ENCODE measurements around the gene F11R.

Gene F11R

GRCh38 chr1:161051219-161051618 is 30.3 kb upstream of the F11R start:
- ATAC-seq (replicated peaks; ENCODE audit: extremely low read depth, poor library complexity, severe bottlenecking): no peak
- H3K36me3 Mint-ChIP-seq (ENCODE audit: insufficient read depth): peaks cover 65% of the 10 kb centered on the region
- DNase-seq (ENCODE audit: low spot score in 2 of 2): no peak
- H3K4me3 Mint-ChIP-seq: no peak overlapping the region
- H3K4me1 Mint-ChIP-seq: peaks cover 46% of the 10 kb centered on the region
- H3K27ac Mint-ChIP-seq (ENCODE audit: low read depth): no peak overlapping the region
- H3K9me3 Mint-ChIP-seq: no peaks in the 10 kb centered on the region
- H3K27me3 Mint-ChIP-seq: no peaks in the 10 kb centered on the region

GRCh38 chr1:161048949-161049722 is 28.2 kb upstream of the F11R start:
- peaks cover 59% of the 10 kb centered on the region for H3K4me1 Mint-ChIP-seq
- no peaks in the 10 kb centered on the region for H3K9me3 Mint-ChIP-seq
- H3K36me3 Mint-ChIP-seq (ENCODE audit: insufficient read depth): peaks cover 58% of the 10 kb centered on the region
- no peaks in the 10 kb centered on the region for H3K27me3 Mint-ChIP-seq
- peak overlapping the region; percentile 96 for H3K27ac Mint-ChIP-seq (ENCODE audit: low read depth)
- no peak overlapping the region for H3K4me3 Mint-ChIP-seq
- DNase-seq (ENCODE audit: low spot score in 2 of 2) (no peak), ATAC-seq (replicated peaks; ENCODE audit: extremely low read depth, poor library complexity, severe bottlenecking) (no peak)

- DNase-seq (ENCODE audit: low spot score in 2 of 2): no peak
- H3K4me3 Mint-ChIP-seq: peak overlapping the region; percentile 89
- H3K27ac Mint-ChIP-seq (ENCODE audit: low read depth): peak overlapping the region; percentile 96
- H3K27me3 Mint-ChIP-seq: no peaks in the 10 kb centered on the region
- ATAC-seq (replicated peaks; ENCODE audit: extremely low read depth, poor library complexity, severe bottlenecking): no peak
- H3K36me3 Mint-ChIP-seq (ENCODE audit: insufficient read depth): peaks cover 49% of the 10 kb centered on the region
- peaks cover 55% of the 10 kb centered on the region for H3K4me1 Mint-ChIP-seq
- H3K9me3 Mint-ChIP-seq: no peaks in the 10 kb centered on the region
Observed at GRCh38 chr1:161047436-161048420, 26.8 kb upstream of the F11R start.

- H3K36me3 Mint-ChIP-seq (ENCODE audit: insufficient read depth): peaks cover 44% of the 10 kb centered on the region
- peaks cover 56% of the 10 kb centered on the region for H3K4me1 Mint-ChIP-seq
- ATAC-seq (replicated peaks; ENCODE audit: extremely low read depth, poor library complexity, severe bottlenecking) (no peak), DNase-seq (ENCODE audit: low spot score in 2 of 2) (no peak)
- H3K9me3 Mint-ChIP-seq: no peaks in the 10 kb centered on the region
- H3K27ac Mint-ChIP-seq (ENCODE audit: low read depth): peak overlapping the region; percentile 96
- H3K4me3 Mint-ChIP-seq: peak overlapping the region; percentile 89
- no peaks in the 10 kb centered on the region for H3K27me3 Mint-ChIP-seq
Observed at GRCh38 chr1:161046605-161047228, 25.8 kb upstream of the F11R start.

GRCh38 chr1:161045736-161046604 is 25.0 kb upstream of the F11R start, which contains the start of gene USF1:
TSS of gene USF1 (minus strand) at chr1:161045977. CDS start at chr1:161043275, 2,702 bp downstream.
- peak; percentile 84 for ATAC-seq (replicated peaks; ENCODE audit: extremely low read depth, poor library complexity, severe bottlenecking)
- H3K4me3 Mint-ChIP-seq: peak within 1 kb of the TSS; percentile 89
- no peaks in the 10 kb centered on the region for H3K9me3 Mint-ChIP-seq
- DNase-seq (ENCODE audit: low spot score in 2 of 2): peak; percentile 93
- peak within 1 kb of the TSS; percentile 96 for H3K27ac Mint-ChIP-seq (ENCODE audit: low read depth)
- peaks cover 48% of the 10 kb centered on the region for H3K36me3 Mint-ChIP-seq (ENCODE audit: insufficient read depth)
- H3K27me3 Mint-ChIP-seq: no peaks in the 10 kb centered on the region
- peaks cover 61% of the 10 kb centered on the region for H3K4me1 Mint-ChIP-seq

GRCh38 chr1:161044908-161045735 is 24.2 kb upstream of the F11R start:
- ATAC-seq (replicated peaks; ENCODE audit: extremely low read depth, poor library complexity, severe bottlenecking) (peak; percentile 45), DNase-seq (ENCODE audit: low spot score in 2 of 2) (peak in 1 of 2 donors; percentile 45)
- Mint-ChIP-seq H3K9me3 (no peaks in the 10 kb centered on the region), H3K4me3 (peak overlapping the region; percentile 89), H3K4me1 (peaks cover 61% of the 10 kb centered on the region), H3K27me3 (no peaks in the 10 kb centered on the region), H3K36me3 (ENCODE audit: insufficient read depth) (peaks cover 49% of the 10 kb centered on the region), H3K27ac (ENCODE audit: low read depth) (peak overlapping the region; percentile 96)

GRCh38 chr1:161044535-161044907 is 23.6 kb upstream of the F11R start:
- Mint-ChIP-seq H3K36me3 (ENCODE audit: insufficient read depth) (peaks cover 47% of the 10 kb centered on the region), H3K27me3 (no peaks in the 10 kb centered on the region), H3K4me3 (peak overlapping the region; percentile 89), H3K27ac (ENCODE audit: low read depth) (peak overlapping the region; percentile 96), H3K9me3 (no peaks in the 10 kb centered on the region), H3K4me1 (peaks cover 61% of the 10 kb centered on the region)
- ATAC-seq (replicated peaks; ENCODE audit: extremely low read depth, poor library complexity, severe bottlenecking): peak; percentile 17
- DNase-seq (ENCODE audit: low spot score in 2 of 2): no peak

- peaks cover 32% of the 10 kb centered on the region for H3K36me3 Mint-ChIP-seq (ENCODE audit: insufficient read depth)
- H3K4me1 Mint-ChIP-seq: peaks cover 37% of the 10 kb centered on the region
- peak overlapping the region; percentile 92 for H3K4me3 Mint-ChIP-seq
- no peaks in the 10 kb centered on the region for H3K9me3 Mint-ChIP-seq
- DNase-seq (ENCODE audit: low spot score in 2 of 2) (no peak), ATAC-seq (replicated peaks; ENCODE audit: extremely low read depth, poor library complexity, severe bottlenecking) (no peak)
- H3K27ac Mint-ChIP-seq (ENCODE audit: low read depth): peak overlapping the region; percentile 87
- H3K27me3 Mint-ChIP-seq: no peaks in the 10 kb centered on the region
Observed at GRCh38 chr1:161039546-161039945, 18.6 kb upstream of the F11R start.

- peak overlapping the region; percentile 92 for H3K4me3 Mint-ChIP-seq
- peak overlapping the region; percentile 87 for H3K27ac Mint-ChIP-seq (ENCODE audit: low read depth)
- H3K4me1 Mint-ChIP-seq: peaks cover 33% of the 10 kb centered on the region
- H3K27me3 Mint-ChIP-seq: no peaks in the 10 kb centered on the region
- H3K9me3 Mint-ChIP-seq: no peaks in the 10 kb centered on the region
- ATAC-seq (replicated peaks; ENCODE audit: extremely low read depth, poor library complexity, severe bottlenecking): no peak
- DNase-seq (ENCODE audit: low spot score in 2 of 2): no peak
- H3K36me3 Mint-ChIP-seq (ENCODE audit: insufficient read depth): peaks cover 30% of the 10 kb centered on the region
Observed at GRCh38 chr1:161039154-161039545, 18.2 kb upstream of the F11R start.

GRCh38 chr1:161038523-161039153 is 17.7 kb upstream of the F11R start, which contains the start of gene TSTD1:
TSS of gene TSTD1 (minus strand) at chr1:161038964. CDS start at chr1:161038889, 75 bp downstream.
- H3K36me3 Mint-ChIP-seq (ENCODE audit: insufficient read depth): peaks cover 30% of the 10 kb centered on the region
- no peaks in the 10 kb centered on the region for H3K27me3 Mint-ChIP-seq
- ATAC-seq (replicated peaks; ENCODE audit: extremely low read depth, poor library complexity, severe bottlenecking) (peak; percentile 90), DNase-seq (ENCODE audit: low spot score in 2 of 2) (peak; percentile 73 to 77)
- H3K4me3 Mint-ChIP-seq: peak within 1 kb of the TSS; percentile 92
- H3K9me3 Mint-ChIP-seq: no peaks in the 10 kb centered on the region
- H3K4me1 Mint-ChIP-seq: peaks cover 32% of the 10 kb centered on the region
- H3K27ac Mint-ChIP-seq (ENCODE audit: low read depth): peak within 1 kb of the TSS; percentile 87

All from central memory CD8-positive, alpha-beta T cell (primary cell).